T-helper 2 cell treated with Interferon-gamma antibody and Interleukin-4, amounts not matched to agents 5 μg/mL and 100 μg/mL, for 36 hours (primary cell): ENCODE measurements around the gene CXCL8.
"Not testable (repeated sequence)": the region's sequence is repeated elsewhere in the genome, so short reads cannot be mapped to it uniquely, and the experiment has no call there.

Source experiments
- DNase-seq: peaks from one replicate; pipeline ENCODE4 v3.0.0; 2021; ENCODE audit warnings: low spot score
- H3K27ac Mint-ChIP-seq: one replicate; pipeline ENCODE4 v1.8.0; 2021; ENCODE audit warnings: mild to moderate bottlenecking, mixed read lengths
- H3K27me3 Mint-ChIP-seq: one replicate; pipeline ENCODE4 v1.8.0; 2021; ENCODE audit warnings: low read depth, mixed read lengths
- H3K36me3 Mint-ChIP-seq: one replicate; pipeline ENCODE4 v1.8.0; 2021; ENCODE audit warnings: low read depth, mixed read lengths
- H3K4me1 Mint-ChIP-seq: one replicate; pipeline ENCODE4 v1.8.0; 2021; ENCODE audit warnings: low read depth, mixed read lengths
- H3K4me3 Mint-ChIP-seq: one replicate; pipeline ENCODE4 v1.8.0; 2022; ENCODE audit warnings: mild to moderate bottlenecking, moderate library complexity, mixed read lengths
- H3K9me3 Mint-ChIP-seq: one replicate; pipeline ENCODE4 v1.8.0; 2021; ENCODE audit warnings: mixed read lengths

CXCL8 gene

GRCh38 chr4:73740353-73740778 lies at the start of gene CXCL8:
Gene CXCL8, plus strand, starts transcription at chr4:73740569. Its CDS starts 90 bp downstream, at chr4:73740659.
- no peak within 1 kb of the TSS for H3K4me3 Mint-ChIP-seq
- H3K36me3 Mint-ChIP-seq = peaks cover 1% of the 10 kb centered on the region
- peaks cover 3% of the 10 kb centered on the region for H3K4me1 Mint-ChIP-seq
- DNase-seq = no peak
- H3K27me3 Mint-ChIP-seq = no peaks in the 10 kb centered on the region
- H3K9me3 Mint-ChIP-seq = peaks cover 4% of the 10 kb centered on the region
- no peak within 1 kb of the TSS for H3K27ac Mint-ChIP-seq

- not testable (repeated sequence) for H3K9me3 Mint-ChIP-seq, H3K36me3 Mint-ChIP-seq, H3K4me1 Mint-ChIP-seq, DNase-seq, H3K27ac Mint-ChIP-seq, H3K4me3 Mint-ChIP-seq, H3K27me3 Mint-ChIP-seq
Measured at GRCh38 chr4:73691201-73691600, 49.2 kb upstream of the CXCL8 start.

GRCh38 chr4:73691759-73692158 lies 48.6 kb upstream of the CXCL8 start:
- Mint-ChIP-seq H3K36me3 (no peaks in the 10 kb centered on the region), H3K9me3 (no peaks in the 10 kb centered on the region), H3K4me1 (no peaks in the 10 kb centered on the region), H3K27ac (no peak overlapping the region), H3K4me3 (no peak overlapping the region), H3K27me3 (peaks cover 1% of the 10 kb centered on the region)
- DNase-seq = no peak

- no peak overlapping the region for H3K4me3 Mint-ChIP-seq
- no peaks in the 10 kb centered on the region for H3K36me3 Mint-ChIP-seq
- DNase-seq = no peak
- H3K4me1 Mint-ChIP-seq = no peaks in the 10 kb centered on the region
- no peaks in the 10 kb centered on the region for H3K9me3 Mint-ChIP-seq
- H3K27ac Mint-ChIP-seq = no peak overlapping the region
- no peaks in the 10 kb centered on the region for H3K27me3 Mint-ChIP-seq
Measured at GRCh38 chr4:73692254-73692653, 48.1 kb upstream of the CXCL8 start.

GRCh38 chr4:73692701-73693100 lies 47.7 kb upstream of the CXCL8 start:
- Mint-ChIP-seq H3K4me3 (no peak overlapping the region), H3K27ac (no peak overlapping the region), H3K27me3 (no peaks in the 10 kb centered on the region), H3K36me3 (no peaks in the 10 kb centered on the region), H3K9me3 (no peaks in the 10 kb centered on the region), H3K4me1 (no peaks in the 10 kb centered on the region)
- DNase-seq = no peak

- no peak for DNase-seq
- Mint-ChIP-seq H3K9me3 (no peaks in the 10 kb centered on the region), H3K27me3 (no peaks in the 10 kb centered on the region), H3K4me3 (no peak overlapping the region), H3K27ac (no peak overlapping the region), H3K36me3 (no peaks in the 10 kb centered on the region), H3K4me1 (no peaks in the 10 kb centered on the region)
Measured at GRCh38 chr4:73693811-73694210, 46.6 kb upstream of the CXCL8 start.

- H3K9me3 Mint-ChIP-seq = no peaks in the 10 kb centered on the region
- no peaks in the 10 kb centered on the region for H3K27me3 Mint-ChIP-seq
- H3K4me1 Mint-ChIP-seq = no peaks in the 10 kb centered on the region
- H3K4me3 Mint-ChIP-seq = no peak overlapping the region
- no peak overlapping the region for H3K27ac Mint-ChIP-seq
- H3K36me3 Mint-ChIP-seq = no peaks in the 10 kb centered on the region
- no peak for DNase-seq
Measured at GRCh38 chr4:73698217-73698616, 42.2 kb upstream of the CXCL8 start.

GRCh38 chr4:73701116-73701515 lies 39.3 kb upstream of the CXCL8 start:
- Mint-ChIP-seq H3K36me3 (no peaks in the 10 kb centered on the region), H3K9me3 (no peaks in the 10 kb centered on the region), H3K27ac (no peak overlapping the region), H3K27me3 (no peaks in the 10 kb centered on the region), H3K4me3 (no peak overlapping the region), H3K4me1 (no peaks in the 10 kb centered on the region)
- no peak for DNase-seq

GRCh38 chr4:73702796-73703287 lies 37.5 kb upstream of the CXCL8 start:
- H3K27ac Mint-ChIP-seq = no peak overlapping the region

GRCh38 chr4:73703320-73703719 lies 37.0 kb upstream of the CXCL8 start:
- DNase-seq = no peak
- H3K27me3 Mint-ChIP-seq = no peaks in the 10 kb centered on the region
- no peak overlapping the region for H3K4me3 Mint-ChIP-seq
- no peaks in the 10 kb centered on the region for H3K9me3 Mint-ChIP-seq
- peaks cover 10% of the 10 kb centered on the region for H3K4me1 Mint-ChIP-seq
- H3K36me3 Mint-ChIP-seq = no peaks in the 10 kb centered on the region
- H3K27ac Mint-ChIP-seq = no peak overlapping the region

More at GRCh38 chr4:73702796-73703287, 37.5 kb upstream of the CXCL8 start:
- Mint-ChIP-seq H3K4me1 (peaks cover 6% of the 10 kb centered on the region), H3K36me3 (no peaks in the 10 kb centered on the region), H3K27me3 (no peaks in the 10 kb centered on the region), H3K4me3 (no peak overlapping the region), H3K9me3 (no peaks in the 10 kb centered on the region)
- DNase-seq = no peak

GRCh38 chr4:73704314-73705055 lies 35.9 kb upstream of the CXCL8 start:
- no peak overlapping the region for H3K4me3 Mint-ChIP-seq
- H3K27me3 Mint-ChIP-seq = no peaks in the 10 kb centered on the region
- H3K9me3 Mint-ChIP-seq = no peaks in the 10 kb centered on the region
- no peaks in the 10 kb centered on the region for H3K36me3 Mint-ChIP-seq
- DNase-seq = peak; percentile 12
- H3K27ac Mint-ChIP-seq = no peak overlapping the region
- peaks cover 15% of the 10 kb centered on the region for H3K4me1 Mint-ChIP-seq

- H3K36me3 Mint-ChIP-seq = no peaks in the 10 kb centered on the region
- H3K4me3 Mint-ChIP-seq = no peak overlapping the region
- H3K9me3 Mint-ChIP-seq = no peaks in the 10 kb centered on the region
- no peak for DNase-seq
- H3K4me1 Mint-ChIP-seq = peaks cover 19% of the 10 kb centered on the region
- no peak overlapping the region for H3K27ac Mint-ChIP-seq
- no peaks in the 10 kb centered on the region for H3K27me3 Mint-ChIP-seq
Measured at GRCh38 chr4:73705056-73705432, 35.3 kb upstream of the CXCL8 start.

- H3K9me3 Mint-ChIP-seq = no peaks in the 10 kb centered on the region
- no peaks in the 10 kb centered on the region for H3K36me3 Mint-ChIP-seq
- no peak for DNase-seq
- no peak overlapping the region for H3K27ac Mint-ChIP-seq
- peaks cover 19% of the 10 kb centered on the region for H3K4me1 Mint-ChIP-seq
- H3K4me3 Mint-ChIP-seq = no peak overlapping the region
- no peaks in the 10 kb centered on the region for H3K27me3 Mint-ChIP-seq
Measured at GRCh38 chr4:73705721-73706120, 34.6 kb upstream of the CXCL8 start.

- Mint-ChIP-seq H3K27ac (no peak overlapping the region), H3K4me1 (peaks cover 21% of the 10 kb centered on the region), H3K27me3 (no peaks in the 10 kb centered on the region), H3K36me3 (no peaks in the 10 kb centered on the region), H3K4me3 (no peak overlapping the region), H3K9me3 (no peaks in the 10 kb centered on the region)
- DNase-seq = no peak
Measured at GRCh38 chr4:73706811-73707210, 33.6 kb upstream of the CXCL8 start.
